ENCODE data around the gene TMEM178B. TPM values are rescaled to one million over a fixed set of nuclear protein-coding genes. Genes with fewer than 3 reads are reported as not detected.

TMEM178B gene
- polyA plus RNA-seq, 2 of the 4 experiments (the other 2 are of a cell fraction): 0.88 to 0.93 TPM

DNA sequence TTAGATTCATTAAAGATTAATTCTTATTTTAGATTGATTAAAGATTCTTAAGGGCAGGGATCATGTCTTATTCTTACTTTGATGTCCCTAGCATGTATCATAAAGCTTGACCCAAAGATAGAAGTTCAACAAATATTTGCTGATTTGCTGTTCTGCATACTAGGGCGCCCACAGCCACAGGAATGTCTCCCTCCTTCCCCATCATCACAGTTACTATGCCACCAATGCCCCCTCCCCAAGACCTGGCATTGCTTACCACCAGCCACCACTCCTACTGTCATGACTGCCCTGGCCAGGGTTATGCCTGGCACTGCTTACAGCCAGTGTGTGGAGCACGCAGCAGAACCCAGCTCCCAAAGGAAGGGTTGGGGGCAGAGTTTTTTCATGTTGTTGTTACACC lies 390.7 kb downstream of the TMEM178B start:
- FAIRE-seq: no peak
- 0 out of 3 replicates have a peak, but pooled peaks cover 4% of the 10 kb centered on the region for H3K9me3 ChIP-seq
- WGBS (ENCODE audit: missing lambda C conversion rate): 17% methylated on average over 2 of the region's 2 CpGs
- H3K4me2 ChIP-seq: no peak overlapping the region
- ChIA-PET CTCF (interaction anchor here (1.8 kb wide), 1 partner anchor 9 kb away, joined by 4 read pairs; no protein-coding TSS in a partner anchor), POLR2A (no interaction called here)
- H3K27ac ChIP-seq: no peak overlapping the region
- TF ChIP-seq EHMT2 (IDR thresholded peaks at IDR 0.05; ENCODE audit: low read depth) (no peak), CHD2 (IDR thresholded peaks at IDR 0.05; ENCODE audit: low read length, partially characterized antibody) (no peak)
- ATAC-seq: no peak
- DNase-seq (ENCODE audit: low read depth in 1 of 2, low spot score in 1 of 2): no peak
- H3K4me3 ChIP-seq: no peak overlapping the region
- no peaks in the 10 kb centered on the region for H3K4me1 ChIP-seq

DNA sequence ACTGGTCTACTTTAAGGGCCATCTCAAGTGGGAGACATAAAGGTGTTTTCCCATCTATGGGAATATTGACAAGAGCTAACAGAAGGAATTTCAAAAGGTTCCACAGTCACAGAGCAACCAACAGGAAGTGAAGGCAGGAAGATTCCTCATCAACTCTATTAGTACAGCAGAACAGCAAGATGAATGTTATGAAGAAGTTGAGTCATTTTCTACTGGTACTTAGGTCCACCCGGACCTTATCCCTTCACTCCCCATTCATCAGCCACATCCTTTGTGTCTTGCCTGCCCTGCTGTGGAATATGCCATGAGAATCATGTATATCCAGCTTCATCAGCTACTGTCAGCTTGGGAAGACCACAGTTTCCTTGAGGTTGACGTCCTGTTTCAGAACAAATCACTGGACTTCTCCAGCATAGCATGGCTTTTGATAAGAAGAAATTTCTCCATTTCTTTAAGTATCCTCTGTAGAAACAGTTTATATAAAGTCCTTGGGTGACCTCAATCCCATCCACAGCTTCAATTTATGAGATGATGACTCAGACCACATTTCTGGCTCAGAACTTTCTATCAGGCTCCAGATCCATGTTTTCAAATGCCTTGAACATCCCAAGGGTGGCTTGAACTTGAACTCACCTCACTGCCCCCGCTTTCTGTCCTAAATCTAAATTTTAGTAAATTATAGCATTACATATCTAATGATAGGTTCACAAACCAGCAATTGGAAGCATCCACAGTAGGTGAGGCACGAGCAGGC lies 392.5 kb downstream of the TMEM178B start:
- FAIRE-seq (no peak), ATAC-seq (no peak)
- POLR2A ChIA-PET: no interaction called here

More for the DNA sequence above, 392.5 kb downstream of the TMEM178B start:
- Histone ChIP-seq H3K27ac (no peak overlapping the region), H3K4me2 (no peak overlapping the region), H3K9me3 (0 out of 3 replicates have a peak, but pooled peaks cover 4% of the 10 kb centered on the region), H3K4me3 (no peak overlapping the region), H3K4me1 (no peaks in the 10 kb centered on the region)
- DNase-seq (ENCODE audit: low read depth in 1 of 2, low spot score in 1 of 2): no peak
- CTCF ChIA-PET: interaction anchor here (1.5 kb wide), 1 partner anchor 26 kb away, joined by 3 read pairs; no protein-coding TSS in a partner anchor
- TF ChIP-seq KDM1A (IDR thresholded peaks at IDR 0.05; ENCODE audit: low read depth) (no peak), MYC (IDR thresholded peaks at IDR 0.05; ENCODE audit: borderline replicate concordance, low read length) (no peak), KDM5A (IDR thresholded peaks at IDR 0.05) (no peak), CBX2 (IDR thresholded peaks at IDR 0.05; ENCODE audit: borderline replicate concordance, low read depth) (no peak), POLR2A (IDR thresholded peaks at IDR 0.05; ENCODE audit: low read length) (no peak), HOXB13 (CRISPR knock-in tag; IDR thresholded peaks at IDR 0.05; ENCODE audit: low read depth) (no peak), ZSCAN20 (CRISPR knock-in tag; IDR thresholded peaks at IDR 0.05) (no peak), POLR2AphosphoS2 (conservative IDR thresholded peaks at IDR 0.05; ENCODE audit: low read length) (no peak), SMC3 (IDR thresholded peaks at IDR 0.05) (no peak), BHLHE40 (IDR thresholded peaks at IDR 0.05; ENCODE audit: low read depth, low read length) (no peak), FOSB (CRISPR knock-in tag; IDR thresholded peaks at IDR 0.05) (no peak), RNF2 (IDR thresholded peaks at IDR 0.05; ENCODE audit: borderline replicate concordance, low read depth) (no peak), FOXS1 (CRISPR knock-in tag; IDR thresholded peaks at IDR 0.05) (no peak), PHF8 (IDR thresholded peaks at IDR 0.05; ENCODE audit: borderline replicate concordance, low read depth) (no peak), EHMT2 (IDR thresholded peaks at IDR 0.05; ENCODE audit: low read depth) (no peak)
- TF ChIP-seq, protein P1, sequence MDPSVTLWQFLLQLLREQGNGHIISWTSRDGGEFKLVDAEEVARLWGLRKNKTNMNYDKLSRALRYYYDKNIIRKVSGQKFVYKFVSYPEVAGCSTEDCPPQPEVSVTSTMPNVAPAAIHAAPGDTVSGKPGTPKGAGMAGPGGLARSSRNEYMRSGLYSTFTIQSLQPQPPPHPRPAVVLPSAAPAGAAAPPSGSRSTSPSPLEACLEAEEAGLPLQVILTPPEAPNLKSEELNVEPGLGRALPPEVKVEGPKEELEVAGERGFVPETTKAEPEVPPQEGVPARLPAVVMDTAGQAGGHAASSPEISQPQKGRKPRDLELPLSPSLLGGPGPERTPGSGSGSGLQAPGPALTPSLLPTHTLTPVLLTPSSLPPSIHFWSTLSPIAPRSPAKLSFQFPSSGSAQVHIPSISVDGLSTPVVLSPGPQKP (IDR thresholded peaks at IDR 0.05; ENCODE audit: low read depth, low read length): no peak
- TF ChIP-seq, protein P2, sequence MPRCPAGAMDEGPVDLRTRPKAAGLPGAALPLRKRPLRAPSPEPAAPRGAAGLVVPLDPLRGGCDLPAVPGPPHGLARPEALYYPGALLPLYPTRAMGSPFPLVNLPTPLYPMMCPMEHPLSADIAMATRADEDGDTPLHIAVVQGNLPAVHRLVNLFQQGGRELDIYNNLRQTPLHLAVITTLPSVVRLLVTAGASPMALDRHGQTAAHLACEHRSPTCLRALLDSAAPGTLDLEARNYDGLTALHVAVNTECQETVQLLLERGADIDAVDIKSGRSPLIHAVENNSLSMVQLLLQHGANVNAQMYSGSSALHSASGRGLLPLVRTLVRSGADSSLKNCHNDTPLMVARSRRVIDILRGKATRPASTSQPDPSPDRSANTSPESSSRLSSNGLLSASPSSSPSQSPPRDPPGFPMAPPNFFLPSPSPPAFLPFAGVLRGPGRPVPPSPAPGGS (IDR thresholded peaks at IDR 0.05): no peak
- TF ChIP-seq, protein P3, sequence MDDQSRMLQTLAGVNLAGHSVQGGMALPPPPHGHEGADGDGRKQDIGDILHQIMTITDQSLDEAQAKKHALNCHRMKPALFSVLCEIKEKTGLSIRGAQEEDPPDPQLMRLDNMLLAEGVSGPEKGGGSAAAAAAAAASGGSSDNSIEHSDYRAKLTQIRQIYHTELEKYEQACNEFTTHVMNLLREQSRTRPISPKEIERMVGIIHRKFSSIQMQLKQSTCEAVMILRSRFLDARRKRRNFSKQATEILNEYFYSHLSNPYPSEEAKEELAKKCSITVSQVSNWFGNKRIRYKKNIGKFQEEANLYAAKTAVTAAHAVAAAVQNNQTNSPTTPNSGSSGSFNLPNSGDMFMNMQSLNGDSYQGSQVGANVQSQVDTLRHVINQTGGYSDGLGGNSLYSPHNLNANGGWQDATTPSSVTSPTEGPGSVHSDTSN (IDR thresholded peaks at IDR 0.05): no peak
- TF ChIP-seq, protein P4, sequence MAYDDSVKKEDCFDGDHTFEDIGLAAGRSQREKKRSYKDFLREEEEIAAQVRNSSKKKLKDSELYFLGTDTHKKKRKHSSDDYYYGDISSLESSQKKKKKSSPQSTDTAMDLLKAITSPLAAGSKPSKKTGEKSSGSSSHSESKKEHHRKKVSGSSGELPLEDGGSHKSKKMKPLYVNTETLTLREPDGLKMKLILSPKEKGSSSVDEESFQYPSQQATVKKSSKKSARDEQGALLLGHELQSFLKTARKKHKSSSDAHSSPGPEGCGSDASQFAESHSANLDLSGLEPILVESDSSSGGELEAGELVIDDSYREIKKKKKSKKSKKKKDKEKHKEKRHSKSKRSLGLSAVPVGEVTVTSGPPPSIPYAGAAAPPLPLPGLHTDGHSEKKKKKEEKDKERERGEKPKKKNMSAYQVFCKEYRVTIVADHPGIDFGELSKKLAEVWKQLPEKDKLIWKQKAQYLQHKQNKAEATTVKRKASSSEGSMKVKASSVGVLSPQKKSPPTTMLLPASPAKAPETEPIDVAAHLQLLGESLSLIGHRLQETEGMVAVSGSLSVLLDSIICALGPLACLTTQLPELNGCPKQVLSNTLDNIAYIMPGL (CRISPR knock-in tag; IDR thresholded peaks at IDR 0.05; ENCODE audit: borderline replicate concordance): no peak
- TF ChIP-seq, protein P5, sequence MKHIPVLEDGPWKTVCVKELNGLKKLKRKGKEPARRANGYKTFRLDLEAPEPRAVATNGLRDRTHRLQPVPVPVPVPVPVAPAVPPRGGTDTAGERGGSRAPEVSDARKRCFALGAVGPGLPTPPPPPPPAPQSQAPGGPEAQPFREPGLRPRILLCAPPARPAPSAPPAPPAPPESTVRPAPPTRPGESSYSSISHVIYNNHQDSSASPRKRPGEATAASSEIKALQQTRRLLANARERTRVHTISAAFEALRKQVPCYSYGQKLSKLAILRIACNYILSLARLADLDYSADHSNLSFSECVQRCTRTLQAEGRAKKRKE (CRISPR knock-in tag; IDR thresholded peaks at IDR 0.05; ENCODE audit: low read depth): no peak
- 15% methylated on average over 4 of the region's 4 CpGs for WGBS (ENCODE audit: missing lambda C conversion rate)

Data from A549 (cell line).